ENCODE data around the gene KCNMB2. TPM values are rescaled to one million over a fixed set of nuclear protein-coding genes. Genes with fewer than 3 reads are reported as not detected.
A peak's percentile ranks its signal among the peaks of the same experiment; 100 is the strongest.
"Not testable (repeated sequence)": the region's sequence is repeated elsewhere in the genome, so short reads cannot be mapped to it uniquely, and the experiment has no call there.

Gene KCNMB2
- total and polyA plus RNA-seq, 8 donors, result 0.69 to 38.0 (median 2.3) TPM

- Histone ChIP-seq H3K27me3 (no peaks in the 10 kb centered on the region), H3K36me3 (no peaks in the 10 kb centered on the region), H3K27ac (no peak overlapping the region), H3K4me1 (no peaks in the 10 kb centered on the region), H3K9me3 (no peaks in the 10 kb centered on the region), H3K4me3 (no peak overlapping the region)
- DNase-seq, result no peak
- ATAC-seq, result peak in 1 of 4 donors; percentile 43
- intact Hi-C loops (cut with DNase I), result no loop called here
- no peak for TF ChIP-seq CTCF (IDR thresholded peaks at IDR 0.05)
- no peak for FAIRE-seq
- 68 to 82% methylated on average over 8 of the region's 8 CpGs for WGBS, 2 donors
Observed at GRCh38 chr3:178850450-178851190, 314.4 kb downstream of the KCNMB2 start.

- intact Hi-C loops (cut with DNase I), result no loop called here
- TF ChIP-seq CTCF (IDR thresholded peaks at IDR 0.05), result no peak
- Histone ChIP-seq H3K27me3 (no peaks in the 10 kb centered on the region), H3K9me3 (no peaks in the 10 kb centered on the region), H3K27ac (no peak overlapping the region), H3K36me3 (no peaks in the 10 kb centered on the region), H3K4me3 (no peak overlapping the region), H3K4me1 (no peaks in the 10 kb centered on the region)
- 92 to 96% methylated on average over 1 of the region's 1 CpG for WGBS, 2 donors
- no peak for ATAC-seq
- FAIRE-seq, result no peak
- no peak for DNase-seq
Observed at GRCh38 chr3:178851564-178851963, 315.3 kb downstream of the KCNMB2 start.

- ATAC-seq, result peak in 1 of 4 donors; percentile 25
- WGBS, 2 donors, result 88 to 91% methylated on average over 2 of the region's 2 CpGs
- no peak for TF ChIP-seq CTCF (IDR thresholded peaks at IDR 0.05)
- intact Hi-C loops (cut with DNase I), result no loop called here
- no peaks in the 10 kb centered on the region for H3K36me3 ChIP-seq
- no peaks in the 10 kb centered on the region for H3K27me3 ChIP-seq
- no peaks in the 10 kb centered on the region for H3K4me1 ChIP-seq
- no peak overlapping the region for H3K4me3 ChIP-seq
- no peak overlapping the region for H3K27ac ChIP-seq
- FAIRE-seq, result no peak
- DNase-seq, result no peak
- H3K9me3 ChIP-seq, result no peaks in the 10 kb centered on the region
Observed at GRCh38 chr3:178856804-178857203, 320.6 kb downstream of the KCNMB2 start.

GRCh38 chr3:178859386-178859785 lies 323.1 kb downstream of the KCNMB2 start:
- H3K27me3 ChIP-seq, result no peaks in the 10 kb centered on the region
- intact Hi-C loops (cut with DNase I), result no loop called here

GRCh38 chr3:178859900-178860436 lies 323.7 kb downstream of the KCNMB2 start:
- H3K27ac ChIP-seq; H3K36me3 ChIP-seq; H3K4me3 ChIP-seq; FAIRE-seq; H3K27me3 ChIP-seq; intact Hi-C loops (cut with DNase I); H3K4me1 ChIP-seq; ATAC-seq; DNase-seq; H3K9me3 ChIP-seq: not testable (repeated sequence)
- 79 to 91% methylated on average over 19 to 28 of the region's 29 CpGs for WGBS, 2 donors

More at GRCh38 chr3:178859386-178859785, 323.1 kb downstream of the KCNMB2 start:
- WGBS, 2 donors, result 60 to 72% methylated on average over 3 of the region's 3 CpGs
- TF ChIP-seq CTCF (IDR thresholded peaks at IDR 0.05), result no peak
- no peaks in the 10 kb centered on the region for H3K9me3 ChIP-seq
- H3K27ac ChIP-seq, result no peak overlapping the region
- H3K36me3 ChIP-seq, result no peaks in the 10 kb centered on the region
- H3K4me3 ChIP-seq, result no peak overlapping the region
- no peak for FAIRE-seq
- no peak for ATAC-seq
- H3K4me1 ChIP-seq, result no peaks in the 10 kb centered on the region
- no peak for DNase-seq
